Uterus (tissue), 4 donors: Measurements from ENCODE around the gene SLITRK5. TPM values are rescaled to one million over a fixed set of nuclear protein-coding genes. Genes with fewer than 3 reads are reported as not detected.

Source experiments
- DNase-seq, 2 donors: peaks; one replicate each; pipeline ENCODE4 v3.0.0-alpha.2; 2019 to 2020
- H3K27ac ChIP-seq, 2 donors: fragments of 200-600 bp; sonication (generic); 1 replicate in 1 of 2; 2 replicates in 1 of 2; pipeline ENCODE4 v1.5.1; 2016 to 2018
- H3K27me3 ChIP-seq, 2 donors: fragments of 200-600 bp; sonication (generic); one replicate each; pipeline ENCODE4 v1.5.1; 2018 to 2019; ENCODE audit warnings: control low read depth in 1 of 2
- H3K36me3 ChIP-seq, 2 donors: fragments of 200-600 bp; sonication (generic); one replicate each; pipeline ENCODE4 v1.5.1; 2019; ENCODE audit warnings: control low read depth in 1 of 2
- H3K4me1 ChIP-seq, 2 donors: fragments of 200-600 bp; sonication (generic); one replicate each; pipeline ENCODE4 v1.5.1; 2018 to 2019; ENCODE audit warnings: control low read depth in 1 of 2
- H3K4me3 ChIP-seq, 2 donors: fragments of 200-600 bp; sonication (generic); 1 replicate in 1 of 2; 2 replicates in 1 of 2; pipeline ENCODE4 v1.5.1; 2018 to 2019; ENCODE audit warnings: mild to moderate bottlenecking in 1 of 2
- H3K9me3 ChIP-seq, 2 donors: fragments of 200-600 bp; sonication (generic); one replicate each; pipeline ENCODE4 v1.5.1; 2019; ENCODE audit warnings: control low read depth in 1 of 2
- POLR2A ChIP-seq, 2 donors: fragments of 450-650 bp; IDR thresholded peaks; one replicate each; pipeline ENCODE4 v1.6.1; 2016; ENCODE audit warnings: antibody characterized with exemption in 2 of 2, mild to moderate bottlenecking in 1 of 2, moderate library complexity in 1 of 2
- intact Hi-C: fragments of 100-400 bp; cut with DNase I; formaldehyde crosslinking; loops from one replicate; pipeline ENCODE4 v1.15.1; 2023; ENCODE audit warnings: low total_unique reads
- total RNA-seq, 4 donors: library from RNA; depleted of rRNA in 3 of 4; stranded (reverse); fragments of >200 nt in 3 of 4; gene quantifications; one replicate each; pipeline versions ENCODE4 v1.1.0 to v1.2.4, GENCODE V29; 2014 to 2023
- TF ChIP-seq, protein P1 (sequence below), 4 experiments: fragments of 200-600 bp in 2 of 4; fragments of 450-650 bp in 2 of 4; sonication (generic) in 2 of 4; IDR thresholded peaks; one replicate each; pipeline ENCODE4 v1.5.1; 2016 to 2019; ENCODE audit warnings: antibody characterized with exemption in 4 of 4, mild to moderate bottlenecking in 2 of 4, moderate library complexity in 1 of 4
- donor health status: DM: yes; HTN: yes; CAD: no.

Gene SLITRK5
- total RNA-seq, 4 donors from 2014 or later = 0.06 to 3.1 TPM; not detected in 2

GRCh38 chr13:87666831-87667230 is 4.3 kb upstream of the SLITRK5 start:
- DNase-seq = no peak
- Histone ChIP-seq H3K9me3 (no peaks in the 10 kb centered on the region), H3K27ac (no peak overlapping the region), H3K4me3 (no peak overlapping the region), H3K36me3 (no peaks in the 10 kb centered on the region), H3K4me1 (peaks cover 0 to 5% of the 10 kb centered on the region in 2 donors), H3K27me3 (peaks cover 2 to 30% of the 10 kb centered on the region in 2 donors)
- intact Hi-C loops = no loop called here
- no peak for TF ChIP-seq POLR2A (IDR thresholded peaks at IDR 0.05)
- TF ChIP-seq, protein P1, sequence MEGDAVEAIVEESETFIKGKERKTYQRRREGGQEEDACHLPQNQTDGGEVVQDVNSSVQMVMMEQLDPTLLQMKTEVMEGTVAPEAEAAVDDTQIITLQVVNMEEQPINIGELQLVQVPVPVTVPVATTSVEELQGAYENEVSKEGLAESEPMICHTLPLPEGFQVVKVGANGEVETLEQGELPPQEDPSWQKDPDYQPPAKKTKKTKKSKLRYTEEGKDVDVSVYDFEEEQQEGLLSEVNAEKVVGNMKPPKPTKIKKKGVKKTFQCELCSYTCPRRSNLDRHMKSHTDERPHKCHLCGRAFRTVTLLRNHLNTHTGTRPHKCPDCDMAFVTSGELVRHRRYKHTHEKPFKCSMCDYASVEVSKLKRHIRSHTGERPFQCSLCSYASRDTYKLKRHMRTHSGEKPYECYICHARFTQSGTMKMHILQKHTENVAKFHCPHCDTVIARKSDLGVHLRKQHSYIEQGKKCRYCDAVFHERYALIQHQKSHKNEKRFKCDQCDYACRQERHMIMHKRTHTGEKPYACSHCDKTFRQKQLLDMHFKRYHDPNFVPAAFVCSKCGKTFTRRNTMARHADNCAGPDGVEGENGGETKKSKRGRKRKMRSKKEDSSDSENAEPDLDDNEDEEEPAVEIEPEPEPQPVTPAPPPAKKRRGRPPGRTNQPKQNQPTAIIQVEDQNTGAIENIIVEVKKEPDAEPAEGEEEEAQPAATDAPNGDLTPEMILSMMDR (IDR thresholded peaks at IDR 0.05) = no peak

DNA sequence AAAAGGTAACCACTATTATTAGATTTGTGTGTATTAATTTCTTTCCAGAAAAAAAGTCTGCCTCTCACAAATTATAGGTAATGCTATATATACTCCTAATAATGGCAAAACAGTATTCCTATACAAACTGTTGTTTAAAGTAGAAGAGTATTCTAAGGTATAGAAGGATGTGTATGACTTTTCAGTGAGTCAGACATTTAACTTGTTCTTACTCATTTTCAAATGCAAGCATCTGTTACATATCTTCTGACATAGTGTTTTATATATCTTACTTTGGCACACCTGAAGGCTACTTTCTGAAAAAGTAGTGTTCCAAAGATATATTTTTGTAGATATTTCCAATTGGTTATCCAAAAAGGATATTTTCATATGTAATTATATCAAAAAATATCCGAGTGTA is 3.5 kb upstream of the SLITRK5 start:
- Histone ChIP-seq H3K27me3 (peaks cover 6 to 34% of the 10 kb centered on the region in 2 donors), H3K27ac (no peak overlapping the region), H3K4me3 (no peak overlapping the region), H3K9me3 (no peaks in the 10 kb centered on the region), H3K36me3 (no peaks in the 10 kb centered on the region), H3K4me1 (peaks cover 0 to 12% of the 10 kb centered on the region in 2 donors)
- TF ChIP-seq, protein P1 (IDR thresholded peaks at IDR 0.05) = no peak
- TF ChIP-seq POLR2A (IDR thresholded peaks at IDR 0.05) = no peak
- intact Hi-C loops = no loop called here
- no peak for DNase-seq

GRCh38 chr13:87669379-87669978 is 1.7 kb upstream of the SLITRK5 start:
- TF ChIP-seq, protein P1 (IDR thresholded peaks at IDR 0.05) = no peak
- no peak for TF ChIP-seq POLR2A (IDR thresholded peaks at IDR 0.05)
- H3K36me3 ChIP-seq = no peaks in the 10 kb centered on the region
- intact Hi-C loops = no loop called here
- no peak overlapping the region for H3K4me3 ChIP-seq
- DNase-seq = no peak
- peaks cover 0 to 19% of the 10 kb centered on the region in 2 donors for H3K4me1 ChIP-seq
- no peak overlapping the region for H3K27ac ChIP-seq
- H3K9me3 ChIP-seq = no peaks in the 10 kb centered on the region
- peaks cover 6 to 52% of the 10 kb centered on the region in 2 donors for H3K27me3 ChIP-seq

- H3K27ac ChIP-seq = no peak overlapping the region
- DNase-seq = no peak
- no peaks in the 10 kb centered on the region for H3K36me3 ChIP-seq
- no peaks in the 10 kb centered on the region for H3K9me3 ChIP-seq
- TF ChIP-seq POLR2A (IDR thresholded peaks at IDR 0.05) = no peak
- TF ChIP-seq, protein P1 (IDR thresholded peaks at IDR 0.05) = no peak
- peak overlapping the region; percentile 6 to 29 for H3K4me3 ChIP-seq
- H3K4me1 ChIP-seq = peaks cover 0 to 19% of the 10 kb centered on the region in 2 donors
- intact Hi-C loops = no loop called here
- H3K27me3 ChIP-seq = peaks cover 6 to 76% of the 10 kb centered on the region in 2 donors
Measured at GRCh38 chr13:87671753-87672605, 808 bp downstream of the SLITRK5 start.

- intact Hi-C loops = no loop called here
- no peaks in the 10 kb centered on the region for H3K36me3 ChIP-seq
- peaks cover 6 to 75% of the 10 kb centered on the region in 2 donors for H3K27me3 ChIP-seq
- no peak for DNase-seq
- no peak overlapping the region for H3K4me3 ChIP-seq
- TF ChIP-seq, protein P1 (IDR thresholded peaks at IDR 0.05) = no peak
- no peak for TF ChIP-seq POLR2A (IDR thresholded peaks at IDR 0.05)
- H3K4me1 ChIP-seq = peaks cover 0 to 29% of the 10 kb centered on the region in 2 donors
- no peaks in the 10 kb centered on the region for H3K9me3 ChIP-seq
- H3K27ac ChIP-seq = no peak overlapping the region
Measured at GRCh38 chr13:87674247-87674738, 3.1 kb downstream of the SLITRK5 start.
